GM23338 (cell line): ENCODE measurements around the gene ANAPC7. TPM values are rescaled to one million over a fixed set of nuclear protein-coding genes. Genes with fewer than 3 reads are reported as not detected.

Experiments used
- ATAC-seq: fragments of 200-7000 bp; cut with Tn5 transposase; 3 replicates; pipeline ENCODE4 v1.9.1; 2020
- DNase-seq: peaks from one replicate; pipeline ENCODE4 v3.0.0-alpha.2; 2015; ENCODE audit warnings: low spot score
- H2AFZ ChIP-seq: fragments of 200-600 bp; sonication (generic); 2 replicates; pipeline ENCODE4 v1.8.0; 2016; ENCODE audit warnings: antibody characterized with exemption, mild to moderate bottlenecking, moderate library complexity
- H3F3A ChIP-seq: fragments of 200-600 bp; sonication (generic); replicated peaks from 2 replicates; pipeline ENCODE4 v1.8.0; 2017; ENCODE audit warnings: antibody characterized with exemption, mixed run types, low read depth
- H3K27ac ChIP-seq: fragments of 200-600 bp; sonication (generic); 2 replicates; pipeline ENCODE4 v1.6.1; 2016; ENCODE audit warnings: low read depth
- H3K27me3 ChIP-seq: fragments of 200-600 bp; sonication (generic); 2 replicates; pipeline ENCODE4 v1.8.0; 2016; ENCODE audit warnings: mild to moderate bottlenecking, mixed run types, moderate library complexity; ENCODE audit not compliant: insufficient read depth
- H3K36me3 ChIP-seq: fragments of 200-600 bp; sonication (generic); 2 replicates; pipeline ENCODE4 v1.8.0; 2016; ENCODE audit warnings: mild to moderate bottlenecking; ENCODE audit not compliant: insufficient read depth
- H3K4me1 ChIP-seq: fragments of 200-600 bp; sonication (generic); 2 replicates; pipeline ENCODE4 v1.8.0; 2016; ENCODE audit warnings: mild to moderate bottlenecking, moderate library complexity; ENCODE audit not compliant: insufficient read depth
- H3K4me2 ChIP-seq: fragments of 200-600 bp; sonication (generic); 2 replicates; pipeline ENCODE4 v1.7.1; 2017; ENCODE audit warnings: mixed run types
- H3K4me3 ChIP-seq: fragments of 200-600 bp; sonication (generic); 2 replicates; pipeline ENCODE4 v1.6.1; 2016; ENCODE audit warnings: mixed run types
- H3K79me2 ChIP-seq: fragments of 200-600 bp; sonication (generic); replicated peaks from 2 replicates; pipeline ENCODE4 v1.8.0; 2017; ENCODE audit warnings: mild to moderate bottlenecking; ENCODE audit not compliant: insufficient read depth
- H3K9me2 ChIP-seq: fragments of 200-600 bp; sonication (generic); 2 replicates; pipeline ENCODE4 v1.8.0; 2017; ENCODE audit not compliant: insufficient read depth
- H4K20me1 ChIP-seq: fragments of 200-600 bp; sonication (generic); replicated peaks from 2 replicates; pipeline ENCODE4 v1.8.0; 2017; ENCODE audit warnings: mild to moderate bottlenecking; ENCODE audit not compliant: insufficient read depth
- H3K27ac Mint-ChIP-seq: 2 replicates; pipeline ENCODE4 v1.8.0; 2020; ENCODE audit warnings: inconsistent platforms, mild to moderate bottlenecking, moderate library complexity, mixed read lengths
- H3K27me3 Mint-ChIP-seq: 3 replicates; pipeline ENCODE4 v1.8.0; 2022; ENCODE audit warnings: low read depth, mild to moderate bottlenecking, moderate library complexity, mixed read lengths, inconsistent platforms; ENCODE audit not compliant: insufficient read depth, poor library complexity
- H3K36me3 Mint-ChIP-seq: 3 replicates; pipeline ENCODE4 v1.8.0; 2021; ENCODE audit warnings: low read depth, mild to moderate bottlenecking, inconsistent platforms, moderate library complexity, mixed read lengths
- H3K4me1 Mint-ChIP-seq: 3 replicates; pipeline ENCODE4 v1.8.0; 2020; ENCODE audit warnings: mild to moderate bottlenecking, inconsistent platforms, mixed read lengths
- H3K4me3 Mint-ChIP-seq: 3 replicates; pipeline ENCODE4 v1.8.0; 2021; ENCODE audit warnings: moderate library complexity, mild to moderate bottlenecking, inconsistent platforms, mixed read lengths
- H3K9me3 Mint-ChIP-seq: 3 replicates; pipeline ENCODE4 v1.8.0; 2020; ENCODE audit warnings: moderate library complexity, mild to moderate bottlenecking, inconsistent platforms, mixed read lengths
- JUNB ChIP-seq: IDR thresholded peaks from one replicate; pipeline ENCODE4 v1.6.1; 2016; ENCODE audit warnings: antibody characterized with exemption; ENCODE audit not compliant: unreplicated experiment
- POLR2AphosphoS5 ChIP-seq: IDR thresholded peaks from 2 replicates; pipeline ENCODE4 v1.6.1; 2016; ENCODE audit warnings: antibody characterized with exemption, low read depth
- REST ChIP-seq: IDR thresholded peaks from one replicate; pipeline ENCODE4 v1.6.1; 2018; ENCODE audit warnings: antibody characterized with exemption; ENCODE audit not compliant: unreplicated experiment
- STAT1 ChIP-seq: IDR thresholded peaks from one replicate; pipeline ENCODE4 v1.6.1; 2016; ENCODE audit warnings: antibody characterized with exemption; ENCODE audit not compliant: unreplicated experiment
- ZNF114 ChIP-seq: fragments of 250-450 bp; sonication (Bioruptor Pico); IDR thresholded peaks from 2 replicates; pipeline ENCODE4 v1.5.0; 2020; ENCODE audit warnings: mild to moderate bottlenecking, moderate library complexity
- polyA plus RNA-seq: library from polyadenylated mRNA; unstranded; fragments of >200 nt; fragmentation: Nextera tagmentation; extraction: Ambion mirVana; gene quantifications from 2 replicates; pipeline ENCODE4 v1.2.1, GENCODE V29; 2016
- small RNA-seq: library from RNA; depleted of rRNA; stranded (forward); fragments of <200 nt; gene quantifications from one replicate; pipeline ENCODE3, GENCODE V24; 2014; ENCODE audit warnings: low replicate concordance
- total RNA-seq: library from RNA; depleted of rRNA; stranded (reverse); fragments of >200 nt; shearing (Covaris generic); gene quantifications from 2 replicates; pipeline ENCODE4 v1.2.3, GENCODE V29; 2014; rRNA removed

The ANAPC7 gene
- total and polyA plus RNA-seq, 2 experiments from 2014 or later = 71.0 to 99.3 TPM

DNA sequence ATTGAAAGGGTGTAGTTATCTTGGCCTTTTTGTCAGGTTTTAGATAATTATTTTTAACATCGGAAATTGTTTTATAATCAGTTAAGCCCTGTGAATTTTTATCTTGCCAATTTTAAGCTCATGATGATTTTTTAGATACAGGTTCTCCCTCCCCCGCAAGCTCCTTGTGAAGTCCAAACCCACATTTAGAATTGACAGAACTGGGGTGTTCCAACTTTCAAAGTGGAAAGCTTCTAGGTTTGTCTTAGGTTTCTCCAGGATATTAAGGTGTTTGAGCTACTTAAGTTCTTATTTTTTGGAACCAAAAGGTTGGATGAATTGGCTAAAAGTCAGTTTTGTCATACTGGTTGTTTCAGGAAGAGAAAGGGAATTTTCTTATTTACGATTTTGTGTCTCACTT, 73.4 kb downstream of the ANAPC7 start:
- Histone ChIP-seq H3K79me2 (peaks cover 68% of the 10 kb centered on the region), H3K4me2 (no peak overlapping the region), H3K27ac (peak overlapping the region; percentile 78), H2AFZ (no peak overlapping the region), H3K36me3 (peaks cover 80% of the 10 kb centered on the region), H3K4me3 (no peak overlapping the region), H4K20me1 (peaks cover 42% of the 10 kb centered on the region), H3F3A (0 out of 2 replicates have a peak, but pooled peaks cover 5% of the 10 kb centered on the region), H3K9me2 (no peaks in the 10 kb centered on the region), H3K27me3 (no peaks in the 10 kb centered on the region), H3K4me1 (no peaks in the 10 kb centered on the region)
- no peak for TF ChIP-seq REST
- TF ChIP-seq ZNF114 = no peak
- TF ChIP-seq STAT1 = no peak
- TF ChIP-seq POLR2AphosphoS5 = no peak
- TF ChIP-seq JUNB = no peak
- Mint-ChIP-seq H3K9me3 (no peaks in the 10 kb centered on the region), H3K36me3 (peaks cover 85% of the 10 kb centered on the region), H3K27me3 (peaks cover 2% of the 10 kb centered on the region), H3K4me3 (no peak overlapping the region), H3K4me1 (peaks cover 4% of the 10 kb centered on the region), H3K27ac (no peak overlapping the region)
- DNase-seq (no peak), ATAC-seq (no peak)

GRCh38 chr12:110329710-110330109, 73.8 kb downstream of the ANAPC7 start:
- Histone ChIP-seq H3K4me2 (no peak overlapping the region), H3K27me3 (no peaks in the 10 kb centered on the region), H3K27ac (peak overlapping the region; percentile 78; the same call in 1 of the 2 replicates), H3K4me1 (no peaks in the 10 kb centered on the region), H2AFZ (no peak overlapping the region), H3K9me2 (no peaks in the 10 kb centered on the region), H3K36me3 (peaks cover 80% of the 10 kb centered on the region), H3K4me3 (no peak overlapping the region), H4K20me1 (peaks cover 40% of the 10 kb centered on the region), H3K79me2 (peaks cover 70% of the 10 kb centered on the region), H3F3A (0 out of 2 replicates have a peak, but pooled peaks cover 3% of the 10 kb centered on the region)
- no peak for TF ChIP-seq STAT1
- no peak for ATAC-seq
- H3K9me3 Mint-ChIP-seq = no peaks in the 10 kb centered on the region
- H3K27me3 Mint-ChIP-seq = peaks cover 2% of the 10 kb centered on the region
- DNase-seq = no peak
- peaks cover 81% of the 10 kb centered on the region for H3K36me3 Mint-ChIP-seq
- H3K4me3 Mint-ChIP-seq = no peak overlapping the region
- peaks cover 4% of the 10 kb centered on the region for H3K4me1 Mint-ChIP-seq
- H3K27ac Mint-ChIP-seq = no peak overlapping the region

Small RNA genes within 50 kb of the gene (small RNA-seq; reads per million reads assigned to genes)
- gene RN7SL769P = not detected

Other genes with a start within 250 kb of the ANAPC7 start
- 201 and 225 TPM in 2 replicates for gene ATP2A2, start 122.5 kb downstream of the ANAPC7 start, total RNA-seq
- 44.2 and 47.2 TPM in 2 replicates for gene ATP2A2, start 122.5 kb downstream of the ANAPC7 start, polyA plus RNA-seq
- 378 and 411 TPM in 2 replicates for gene ARPC3, start 46.6 kb upstream of the ANAPC7 start, total RNA-seq
- 296 and 356 TPM in 2 replicates for gene ARPC3, start 46.6 kb upstream of the ANAPC7 start, polyA plus RNA-seq
- 30.4 and 45.0 TPM in 2 replicates for gene GPN3, start 64.5 kb upstream of the ANAPC7 start, total RNA-seq
- gene GPN3, start 64.5 kb upstream of the ANAPC7 start, polyA plus RNA-seq = 84.6 and 108 TPM in 2 replicates
- gene FAM216A, start 65.1 kb upstream of the ANAPC7 start, total RNA-seq = 20.4 and 27.1 TPM in 2 replicates
- 53.0 and 53.5 TPM in 2 replicates for gene FAM216A, start 65.1 kb upstream of the ANAPC7 start, polyA plus RNA-seq
- gene VPS29, start 98.4 kb upstream of the ANAPC7 start, total RNA-seq = 39.1 and 82.1 TPM in 2 replicates
- gene VPS29, start 98.4 kb upstream of the ANAPC7 start, polyA plus RNA-seq = 103 and 115 TPM in 2 replicates
- not detected in 2 replicates for gene RAD9B, start 98.6 kb upstream of the ANAPC7 start, total RNA-seq
- gene RAD9B, start 98.6 kb upstream of the ANAPC7 start, polyA plus RNA-seq = not detected in 2 replicates
- 17.5 and 22.3 TPM in 2 replicates for gene PPTC7, start 179.6 kb upstream of the ANAPC7 start, total RNA-seq
- 5.2 and 7.5 TPM in 2 replicates for gene PPTC7, start 179.6 kb upstream of the ANAPC7 start, polyA plus RNA-seq
- 12.4 and 14.8 TPM in 2 replicates for gene TCTN1, start 210.4 kb upstream of the ANAPC7 start, total RNA-seq
- 10.5 and 10.6 TPM in 2 replicates for gene TCTN1, start 210.4 kb upstream of the ANAPC7 start, polyA plus RNA-seq